Neutrophil (primary cell): ENCODE results near the gene ANKRD28.
A peak's percentile ranks its signal among the peaks of the same experiment; 100 is the strongest.

Experiments
- H3K27ac ChIP-seq: fragments of 200-600 bp; sonication (generic); 2 replicates; pipeline ENCODE4 v1.5.1; 2016; ENCODE audit warnings: mild to moderate bottlenecking, moderate library complexity
- H3K27me3 ChIP-seq: fragments of 200-600 bp; sonication (generic); 2 replicates; pipeline ENCODE4 v1.6.0; 2016; ENCODE audit warnings: mild to moderate bottlenecking
- H3K36me3 ChIP-seq: fragments of 200-600 bp; sonication (generic); 2 replicates; pipeline ENCODE4 v1.5.1; 2017
- H3K4me1 ChIP-seq, 2 experiments: fragments of 200-600 bp in 1 of 2; sonication (generic) in 1 of 2; 1 replicate in 1 of 2; 2 replicates in 1 of 2; pipeline versions ENCODE4 v1.5.1 to v1.6.1; 2013 to 2016; ENCODE audit warnings: low read depth in 1 of 2, low read length in 1 of 2, mild to moderate bottlenecking in 1 of 2, moderate library complexity in 1 of 2; ENCODE audit not compliant: control insufficient read depth in 1 of 2, insufficient read depth in 1 of 2
- H3K4me3 ChIP-seq, 2 experiments: fragments of 200-600 bp in 1 of 2; sonication (generic) in 1 of 2; 1 replicate in 1 of 2; 2 replicates in 1 of 2; pipeline ENCODE4 v1.5.1; 2013 to 2016; ENCODE audit warnings: low read depth in 1 of 2, low read length in 1 of 2, mild to moderate bottlenecking in 1 of 2, moderate library complexity in 1 of 2
- H3K9me3 ChIP-seq: fragments of 200-600 bp; sonication (generic); 2 replicates; pipeline ENCODE4 v1.5.1; 2016
- TF ChIP-seq, protein P1 (sequence below): fragments of 200-600 bp; sonication (generic); IDR thresholded peaks from 2 replicates; pipeline ENCODE4 v1.5.1; 2016; ENCODE audit warnings: antibody characterized with exemption

Gene ANKRD28

DNA sequence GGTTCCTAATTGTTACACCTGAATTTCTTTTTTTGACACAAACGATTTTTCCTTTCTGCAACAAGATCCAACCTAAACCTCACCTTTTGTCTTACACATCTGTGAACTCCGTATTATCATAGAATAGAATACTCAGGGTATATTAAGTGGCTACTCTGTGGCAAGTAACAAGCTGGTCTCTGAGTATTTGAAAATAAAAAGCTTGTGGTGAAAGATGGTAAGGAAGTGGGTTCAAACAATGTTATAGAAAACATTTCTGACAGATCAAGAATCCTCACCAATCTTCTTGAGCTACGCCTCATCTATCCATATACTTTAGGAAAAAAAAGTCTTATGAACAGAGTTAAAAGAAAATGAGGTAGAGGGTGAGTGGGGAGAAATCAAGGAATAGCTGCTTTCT lies 3.5 kb upstream of the ANKRD28 start:
- TF ChIP-seq, protein P1, sequence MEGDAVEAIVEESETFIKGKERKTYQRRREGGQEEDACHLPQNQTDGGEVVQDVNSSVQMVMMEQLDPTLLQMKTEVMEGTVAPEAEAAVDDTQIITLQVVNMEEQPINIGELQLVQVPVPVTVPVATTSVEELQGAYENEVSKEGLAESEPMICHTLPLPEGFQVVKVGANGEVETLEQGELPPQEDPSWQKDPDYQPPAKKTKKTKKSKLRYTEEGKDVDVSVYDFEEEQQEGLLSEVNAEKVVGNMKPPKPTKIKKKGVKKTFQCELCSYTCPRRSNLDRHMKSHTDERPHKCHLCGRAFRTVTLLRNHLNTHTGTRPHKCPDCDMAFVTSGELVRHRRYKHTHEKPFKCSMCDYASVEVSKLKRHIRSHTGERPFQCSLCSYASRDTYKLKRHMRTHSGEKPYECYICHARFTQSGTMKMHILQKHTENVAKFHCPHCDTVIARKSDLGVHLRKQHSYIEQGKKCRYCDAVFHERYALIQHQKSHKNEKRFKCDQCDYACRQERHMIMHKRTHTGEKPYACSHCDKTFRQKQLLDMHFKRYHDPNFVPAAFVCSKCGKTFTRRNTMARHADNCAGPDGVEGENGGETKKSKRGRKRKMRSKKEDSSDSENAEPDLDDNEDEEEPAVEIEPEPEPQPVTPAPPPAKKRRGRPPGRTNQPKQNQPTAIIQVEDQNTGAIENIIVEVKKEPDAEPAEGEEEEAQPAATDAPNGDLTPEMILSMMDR = no peak
- Histone ChIP-seq H3K4me1 (peaks cover 57 to 61% of the 10 kb centered on the region in 2 experiments), H3K27me3 (no peaks in the 10 kb centered on the region), H3K36me3 (no peaks in the 10 kb centered on the region), H3K27ac (peak overlapping the region; percentile 22), H3K9me3 (no peaks in the 10 kb centered on the region), H3K4me3 (no peak overlapping the region)

DNA sequence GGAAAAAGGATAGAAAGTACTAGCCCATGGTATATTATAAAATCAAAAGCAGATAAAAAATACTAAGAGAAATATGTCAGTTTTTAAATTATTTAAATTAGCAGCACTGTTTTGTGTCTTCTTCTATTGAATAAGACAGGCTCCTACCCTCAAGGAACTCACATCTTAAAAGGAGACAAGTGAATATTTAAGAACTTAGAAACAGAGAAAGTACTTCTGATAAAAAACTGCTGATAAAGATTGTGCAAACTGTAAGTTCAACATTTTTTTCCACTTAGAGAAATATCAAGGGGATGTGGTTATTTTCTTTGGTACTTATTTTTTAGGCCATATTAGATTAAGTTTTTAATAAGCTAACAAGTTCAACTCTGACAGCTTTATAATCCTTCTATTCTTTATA lies 3.0 kb upstream of the ANKRD28 start:
- TF ChIP-seq, protein P1 = no peak
- H3K4me1 ChIP-seq = peaks cover 57 to 62% of the 10 kb centered on the region in 2 experiments
- peak overlapping the region; percentile 22 for H3K27ac ChIP-seq

DNA sequence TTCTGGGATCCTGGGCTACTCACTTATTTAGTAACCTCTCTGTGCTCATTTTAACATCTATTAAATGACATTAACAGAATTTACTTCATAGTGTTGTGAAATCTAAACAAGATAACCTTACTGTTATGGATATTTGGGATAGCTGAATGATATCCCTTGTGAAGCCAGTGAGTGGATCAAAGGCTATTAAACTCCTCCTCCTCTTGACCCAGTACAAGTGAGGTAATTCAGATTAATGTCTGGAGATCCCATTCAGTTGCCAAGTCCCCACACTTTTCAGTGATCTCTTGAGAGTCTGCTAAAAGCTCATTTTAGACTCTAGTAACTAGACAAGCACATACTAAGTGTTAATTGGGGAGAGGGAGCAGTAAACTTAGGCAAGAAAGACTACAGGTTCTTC lies 2.5 kb upstream of the ANKRD28 start:
- Histone ChIP-seq H3K36me3 (no peaks in the 10 kb centered on the region), H3K4me3 (no peak overlapping the region), H3K4me1 (peaks cover 57 to 62% of the 10 kb centered on the region in 2 experiments), H3K27ac (peak overlapping the region; percentile 22), H3K9me3 (no peaks in the 10 kb centered on the region), H3K27me3 (no peaks in the 10 kb centered on the region)
- TF ChIP-seq, protein P1 = no peak

More for the DNA sequence above, 3.0 kb upstream of the ANKRD28 start:
- Histone ChIP-seq H3K9me3 (no peaks in the 10 kb centered on the region), H3K36me3 (no peaks in the 10 kb centered on the region), H3K4me3 (no peak overlapping the region), H3K27me3 (no peaks in the 10 kb centered on the region)

DNA sequence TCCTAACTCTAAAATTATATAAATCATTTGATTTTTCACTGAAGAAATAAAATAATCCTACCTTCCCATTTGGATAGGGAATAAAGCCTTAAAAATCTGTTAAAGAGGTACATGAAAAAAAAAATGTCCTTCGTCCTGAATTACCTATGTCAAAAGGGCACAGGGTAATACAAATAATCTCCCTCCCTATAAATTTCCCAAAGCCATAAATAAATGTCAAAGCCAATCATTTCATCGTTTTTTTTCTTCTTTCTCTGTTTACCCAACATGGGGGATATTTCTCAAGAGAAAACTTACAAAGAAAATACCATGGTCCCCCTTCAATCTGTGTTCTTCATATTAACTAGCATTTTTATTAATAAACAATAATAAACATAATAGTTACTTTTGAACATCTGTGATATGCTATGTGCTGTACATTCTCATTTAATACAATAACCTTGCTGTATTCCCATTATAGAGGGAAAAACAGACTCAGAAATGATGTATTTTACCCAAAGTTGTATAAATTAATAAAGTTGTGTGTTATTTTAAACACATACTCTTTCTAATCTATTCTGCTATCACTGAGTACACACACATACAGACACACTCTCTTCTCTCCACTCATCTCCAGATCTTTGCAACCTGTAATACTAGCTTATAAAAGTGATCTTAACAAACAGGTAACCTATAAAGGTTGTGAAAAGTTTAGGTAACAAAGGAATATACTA lies 910 bp upstream of the ANKRD28 start:
- no peaks in the 10 kb centered on the region for H3K36me3 ChIP-seq
- H3K4me1 ChIP-seq = peaks cover 60 to 62% of the 10 kb centered on the region in 2 experiments
- H3K27ac ChIP-seq = peak overlapping the region; percentile 79
- TF ChIP-seq, protein P1 = no peak
- no peaks in the 10 kb centered on the region for H3K27me3 ChIP-seq
- H3K4me3 ChIP-seq = no peak overlapping the region
- H3K9me3 ChIP-seq = no peaks in the 10 kb centered on the region

DNA sequence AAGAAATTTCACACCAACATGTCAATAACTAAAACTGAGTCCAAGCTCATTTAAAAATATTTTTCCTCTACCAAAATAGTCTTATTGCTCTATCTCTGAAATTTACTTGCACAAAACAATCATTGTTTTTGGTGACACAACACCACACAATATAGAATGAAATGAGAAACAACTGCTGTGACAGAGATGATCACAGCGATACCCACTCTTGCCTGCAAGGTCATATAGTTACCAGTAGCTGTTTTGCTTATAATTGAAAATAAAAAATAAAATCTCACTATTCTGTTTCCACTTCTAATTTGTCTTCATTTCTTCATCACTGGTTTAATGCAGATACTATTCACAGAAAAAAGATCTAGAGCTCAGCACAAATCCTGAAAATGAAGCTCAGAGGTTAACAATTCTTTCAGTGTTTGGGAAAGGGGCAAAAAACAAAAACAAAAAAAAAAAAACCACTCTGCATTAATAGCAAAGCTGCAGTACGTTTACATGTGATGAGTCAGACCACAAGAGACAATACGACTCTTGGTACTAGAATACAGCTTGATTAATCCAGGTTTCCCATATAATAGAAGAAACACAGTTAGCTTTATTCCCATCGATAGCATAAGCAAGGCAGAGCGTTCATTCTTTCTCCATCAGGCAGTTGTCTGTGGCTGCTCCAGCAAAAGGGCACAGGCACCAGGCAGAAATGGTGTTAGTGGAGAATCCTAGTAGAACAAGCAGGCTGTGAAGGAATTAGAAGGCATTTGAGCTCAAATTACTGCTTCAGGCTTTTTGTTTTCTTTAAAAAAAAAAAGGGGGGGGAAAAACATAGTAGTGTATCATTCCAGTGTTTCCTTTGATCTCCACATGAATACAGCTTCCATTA lies 773 bp downstream of the ANKRD28 start:
- Histone ChIP-seq H3K4me3 (peak overlapping the region; percentile 44 to 54), H3K27ac (peak overlapping the region; percentile 79), H3K4me1 (peaks cover 60 to 63% of the 10 kb centered on the region in 2 experiments), H3K9me3 (no peaks in the 10 kb centered on the region), H3K27me3 (no peaks in the 10 kb centered on the region), H3K36me3 (no peaks in the 10 kb centered on the region)
- TF ChIP-seq, protein P1 = no peak
